ENCODE results near the gene DENND1B.
"Not testable (repeated sequence)": the region's sequence is repeated elsewhere in the genome, so short reads cannot be mapped to it uniquely, and the experiment has no call there.

DENND1B gene

GRCh38 chr1:197622371-197622770 is 152.9 kb downstream of the DENND1B start:
- no peak for DNase-seq (ENCODE audit: low read depth)

GRCh38 chr1:197621761-197622160 is 153.5 kb downstream of the DENND1B start:
- no peak for DNase-seq (ENCODE audit: low read depth)

- DNase-seq (ENCODE audit: low read depth) = no peak
These were observed 154.5 kb downstream of the DENND1B start for GRCh38 chr1:197620714-197621163.

GRCh38 chr1:197619008-197619640 is 156.2 kb downstream of the DENND1B start:
- DNase-seq (ENCODE audit: low read depth) = no peak

GRCh38 chr1:197618061-197618460 is 157.2 kb downstream of the DENND1B start:
- no peak for DNase-seq (ENCODE audit: low read depth)

- DNase-seq (ENCODE audit: low read depth) = no peak
These were observed 159.6 kb downstream of the DENND1B start for GRCh38 chr1:197615693-197616011.

GRCh38 chr1:197614916-197615692 is 160.2 kb downstream of the DENND1B start:
- DNase-seq (ENCODE audit: low read depth) = no peak

- DNase-seq (ENCODE audit: low read depth) = no peak
These were observed 169.0 kb downstream of the DENND1B start for GRCh38 chr1:197606168-197606845.

GRCh38 chr1:197604302-197604701 is 171.0 kb downstream of the DENND1B start:
- DNase-seq (ENCODE audit: low read depth) = no peak

- no peak for DNase-seq (ENCODE audit: low read depth)
These were observed 174.5 kb downstream of the DENND1B start for GRCh38 chr1:197600751-197601150.

- DNase-seq (ENCODE audit: low read depth) = no peak
These were observed 175.5 kb downstream of the DENND1B start for GRCh38 chr1:197599789-197600188.

GRCh38 chr1:197598935-197599334 is 176.3 kb downstream of the DENND1B start:
- DNase-seq (ENCODE audit: low read depth) = no peak

- DNase-seq (ENCODE audit: low read depth) = no peak
These were observed 179.9 kb downstream of the DENND1B start for GRCh38 chr1:197595304-197595904.

- DNase-seq (ENCODE audit: low read depth) = no peak
These were observed 184.6 kb downstream of the DENND1B start for GRCh38 chr1:197590687-197591086.

- DNase-seq (ENCODE audit: low read depth) = no peak
These were observed 189.5 kb downstream of the DENND1B start for GRCh38 chr1:197585809-197586208.

- no peak for DNase-seq (ENCODE audit: low read depth)
These were observed 197.7 kb downstream of the DENND1B start for GRCh38 chr1:197577580-197577979.

GRCh38 chr1:197575531-197575930 is 199.7 kb downstream of the DENND1B start:
- DNase-seq (ENCODE audit: low read depth) = not testable (repeated sequence)

- DNase-seq (ENCODE audit: low read depth) = no peak
These were observed 203.1 kb downstream of the DENND1B start for GRCh38 chr1:197572169-197572568.

GRCh38 chr1:197567442-197567841 is 207.8 kb downstream of the DENND1B start:
- DNase-seq (ENCODE audit: low read depth) = no peak

- no peak for DNase-seq (ENCODE audit: low read depth)
These were observed 214.2 kb downstream of the DENND1B start for GRCh38 chr1:197561041-197561440.

- no peak for DNase-seq (ENCODE audit: low read depth)
These were observed 215.6 kb downstream of the DENND1B start for GRCh38 chr1:197559655-197560054.

GRCh38 chr1:197559244-197559643 is 216.0 kb downstream of the DENND1B start:
- DNase-seq (ENCODE audit: low read depth) = no peak

GRCh38 chr1:197557302-197557701 is 218.0 kb downstream of the DENND1B start:
- no peak for DNase-seq (ENCODE audit: low read depth)

Data from stimulated activated CD8-positive, alpha-beta memory T cell treated with anti-CD3 and anti-CD28 coated beads, Interleukin-4, amount 100 ng/mL, for 24 hours (primary cell).